Measurements from ENCODE around the gene BFSP1.

The BFSP1 gene

DNA sequence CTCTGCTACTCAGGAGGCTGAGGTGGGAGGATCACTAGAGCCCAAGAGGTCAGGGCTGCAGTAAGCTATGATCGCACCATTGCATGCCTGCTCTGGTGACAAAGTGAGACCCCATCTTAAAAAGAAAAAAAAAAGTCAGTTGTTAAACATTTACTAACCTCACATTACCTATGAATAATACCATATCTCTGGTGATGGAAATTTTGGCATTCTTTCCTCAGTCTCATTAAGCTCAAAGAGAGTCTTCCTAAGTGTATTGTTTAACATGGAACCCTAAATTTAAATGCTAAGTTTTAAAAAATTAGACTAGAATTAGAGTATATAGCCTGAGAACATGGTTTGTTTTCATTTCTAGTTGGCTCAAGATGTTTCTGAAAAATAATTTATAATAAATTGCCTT, 11.3 kb upstream of the BFSP1 start:
- TF ChIP-seq, protein P1, sequence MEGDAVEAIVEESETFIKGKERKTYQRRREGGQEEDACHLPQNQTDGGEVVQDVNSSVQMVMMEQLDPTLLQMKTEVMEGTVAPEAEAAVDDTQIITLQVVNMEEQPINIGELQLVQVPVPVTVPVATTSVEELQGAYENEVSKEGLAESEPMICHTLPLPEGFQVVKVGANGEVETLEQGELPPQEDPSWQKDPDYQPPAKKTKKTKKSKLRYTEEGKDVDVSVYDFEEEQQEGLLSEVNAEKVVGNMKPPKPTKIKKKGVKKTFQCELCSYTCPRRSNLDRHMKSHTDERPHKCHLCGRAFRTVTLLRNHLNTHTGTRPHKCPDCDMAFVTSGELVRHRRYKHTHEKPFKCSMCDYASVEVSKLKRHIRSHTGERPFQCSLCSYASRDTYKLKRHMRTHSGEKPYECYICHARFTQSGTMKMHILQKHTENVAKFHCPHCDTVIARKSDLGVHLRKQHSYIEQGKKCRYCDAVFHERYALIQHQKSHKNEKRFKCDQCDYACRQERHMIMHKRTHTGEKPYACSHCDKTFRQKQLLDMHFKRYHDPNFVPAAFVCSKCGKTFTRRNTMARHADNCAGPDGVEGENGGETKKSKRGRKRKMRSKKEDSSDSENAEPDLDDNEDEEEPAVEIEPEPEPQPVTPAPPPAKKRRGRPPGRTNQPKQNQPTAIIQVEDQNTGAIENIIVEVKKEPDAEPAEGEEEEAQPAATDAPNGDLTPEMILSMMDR (IDR thresholded peaks at IDR 0.05; ENCODE audit: low read length, missing control alignments) = no peak
- DNase-seq (ENCODE audit: low read depth) = no peak
- no peak overlapping the region for H3K4me3 ChIP-seq (replicated peaks; ENCODE audit: low read depth, low read length)

DNA sequence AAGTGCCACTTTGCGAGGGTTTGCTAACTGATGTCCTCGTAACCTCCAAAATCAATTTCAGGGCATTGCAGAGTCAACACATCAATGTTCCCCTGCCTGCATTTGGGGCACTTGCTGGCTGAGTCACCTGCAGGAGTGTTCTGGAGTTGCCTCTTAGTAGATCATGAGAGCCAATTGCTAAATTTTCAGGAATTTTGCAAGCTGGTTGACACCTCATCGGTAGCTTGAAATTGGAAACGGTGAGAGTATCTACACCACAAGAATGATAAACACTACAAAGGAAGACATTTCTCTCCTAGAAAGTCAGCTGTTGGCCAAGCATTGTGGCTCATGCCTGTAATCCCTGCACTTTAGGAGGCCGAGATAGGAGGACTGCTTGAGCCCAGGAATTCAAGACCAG, 10.8 kb upstream of the BFSP1 start:
- no peak overlapping the region for H3K4me3 ChIP-seq (replicated peaks; ENCODE audit: low read depth, low read length)
- peak; percentile 41 for DNase-seq (ENCODE audit: low read depth)
- TF ChIP-seq, protein P1 (IDR thresholded peaks at IDR 0.05; ENCODE audit: low read length, missing control alignments) = no peak

DNA sequence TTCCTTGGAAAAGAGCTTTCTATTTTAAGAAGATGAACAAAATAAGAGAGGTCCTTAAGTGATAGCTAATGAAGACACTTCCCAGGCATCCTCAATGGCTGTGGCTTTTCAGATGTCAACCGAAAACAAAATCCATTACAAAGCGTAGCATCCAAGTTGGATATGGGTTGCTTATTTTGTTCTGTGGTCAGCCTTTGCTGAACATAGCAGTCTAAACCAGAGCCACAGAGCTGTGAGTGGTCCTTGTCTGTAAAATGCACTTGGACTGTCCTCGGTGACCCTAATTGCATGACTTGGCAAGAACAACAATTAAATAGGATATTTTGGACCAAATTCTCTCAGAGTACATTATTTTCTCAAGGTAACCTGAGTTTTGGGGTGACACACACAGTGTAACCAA, 10.4 kb upstream of the BFSP1 start:
- TF ChIP-seq, protein P1 (IDR thresholded peaks at IDR 0.05; ENCODE audit: low read length, missing control alignments) = no peak
- H3K4me3 ChIP-seq (replicated peaks; ENCODE audit: low read depth, low read length) = no peak overlapping the region
- no peak for DNase-seq (ENCODE audit: low read depth)

DNA sequence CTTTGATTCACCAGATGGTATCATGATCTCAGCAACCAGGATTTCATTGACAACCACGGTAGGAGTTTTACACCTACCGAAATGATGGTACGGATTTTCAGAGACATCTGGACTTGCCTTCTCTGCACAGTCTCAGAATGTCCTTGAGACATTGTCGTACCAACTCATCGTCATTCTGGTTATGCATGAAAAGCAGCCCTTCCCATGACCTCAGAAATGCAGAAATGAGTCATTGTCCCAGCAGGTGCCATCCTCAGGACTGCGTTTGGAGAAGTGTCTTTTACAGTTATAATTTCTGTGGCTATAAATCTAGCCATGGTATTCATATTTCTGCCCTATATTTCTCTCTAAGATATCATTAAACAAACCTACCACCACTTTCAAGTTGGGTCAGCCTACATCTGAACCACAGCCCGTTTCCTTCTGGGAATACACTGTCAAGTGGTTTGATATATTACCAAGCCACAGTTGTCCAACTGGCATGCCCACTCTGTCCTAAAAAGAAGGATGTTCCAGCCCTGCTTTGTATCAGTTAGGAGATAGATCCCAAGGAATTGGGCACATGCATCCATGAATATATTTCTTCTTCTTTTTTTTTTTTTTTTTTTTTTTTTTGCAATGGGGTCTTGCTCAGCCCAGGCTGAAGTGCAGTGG, 7.5 kb upstream of the BFSP1 start:
- TF ChIP-seq, protein P1 (IDR thresholded peaks at IDR 0.05; ENCODE audit: low read length, missing control alignments) = no peak
- DNase-seq (ENCODE audit: low read depth) = no peak
- H3K4me3 ChIP-seq (replicated peaks; ENCODE audit: low read depth, low read length) = no peak overlapping the region

DNA sequence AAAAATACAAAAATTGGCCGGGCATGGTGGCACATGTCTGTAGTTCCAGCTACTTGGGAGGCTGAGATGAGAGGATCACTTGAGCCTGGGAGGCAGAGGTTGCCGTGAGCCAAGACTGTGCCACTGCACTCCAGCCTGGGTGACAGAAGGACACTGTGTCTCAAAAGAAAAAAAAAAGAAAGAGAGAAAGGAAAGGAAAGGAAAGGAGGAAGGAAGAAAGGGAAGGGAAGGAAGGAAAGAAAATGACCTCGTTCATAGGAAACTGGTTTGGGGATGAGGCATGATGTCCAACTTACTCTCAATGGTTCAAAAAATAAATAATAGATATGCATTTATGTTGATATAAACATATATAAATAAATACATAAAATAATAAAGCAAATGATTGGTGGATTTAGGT, 6.8 kb upstream of the BFSP1 start:
- no peak for DNase-seq (ENCODE audit: low read depth)
- TF ChIP-seq, protein P1 (IDR thresholded peaks at IDR 0.05; ENCODE audit: low read length, missing control alignments) = no peak
- no peak overlapping the region for H3K4me3 ChIP-seq (replicated peaks; ENCODE audit: low read depth, low read length)

DNA sequence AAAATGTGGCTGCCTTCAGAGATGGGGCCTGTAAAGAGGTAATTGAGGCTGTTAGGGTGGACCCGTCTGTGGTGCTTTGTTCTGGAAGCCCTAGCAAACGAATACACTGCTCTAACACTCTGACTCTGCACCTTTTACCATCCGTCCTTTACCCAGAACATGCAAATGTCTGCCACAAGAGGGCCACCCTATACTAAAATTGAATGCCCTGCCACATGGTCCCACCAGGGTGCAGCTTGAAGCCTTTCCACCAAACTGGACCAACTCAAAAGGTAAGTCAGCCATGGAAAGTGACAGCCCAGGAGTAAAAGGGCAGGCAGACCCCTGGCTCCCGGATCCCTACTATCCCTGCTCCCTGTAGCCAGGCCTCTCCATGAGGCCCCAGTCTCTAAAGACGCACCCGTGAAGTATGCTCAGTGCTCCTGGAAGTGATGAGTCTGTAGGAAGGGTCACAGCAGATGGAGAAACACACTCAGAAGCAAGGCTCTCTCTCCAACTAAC, 5.8 kb upstream of the BFSP1 start:
- TF ChIP-seq, protein P1 (IDR thresholded peaks at IDR 0.05; ENCODE audit: low read length, missing control alignments) = peak; percentile 97
- DNase-seq (ENCODE audit: low read depth) = peak; percentile 87
- H3K4me3 ChIP-seq (replicated peaks; ENCODE audit: low read depth, low read length) = no peak overlapping the region

DNA sequence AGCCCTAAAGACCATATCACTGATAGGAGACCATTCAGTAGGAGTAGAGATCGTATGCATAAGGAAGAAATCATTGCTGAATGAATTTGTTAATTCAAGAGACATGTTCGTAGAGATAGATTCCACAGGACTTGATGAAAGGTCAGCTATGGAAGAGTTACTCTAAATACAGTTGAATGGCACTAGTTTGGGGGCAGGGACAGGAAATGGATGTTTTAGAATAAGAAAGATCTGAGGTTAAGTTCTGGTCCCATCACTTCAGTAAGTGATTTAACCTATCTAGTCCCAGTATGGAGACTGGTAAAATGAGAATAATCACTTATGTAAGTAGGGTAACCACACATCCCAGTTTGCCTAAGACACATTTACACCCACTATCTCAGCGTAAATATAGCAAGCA, 2.9 kb upstream of the BFSP1 start:
- H3K4me3 ChIP-seq (replicated peaks; ENCODE audit: low read depth, low read length) = no peak overlapping the region
- TF ChIP-seq, protein P1 (IDR thresholded peaks at IDR 0.05; ENCODE audit: low read length, missing control alignments) = no peak
- no peak for DNase-seq (ENCODE audit: low read depth)

All from fibroblast of pulmonary artery (primary cell).